Stimulated activated effector memory CD8-positive, alpha-beta T cell treated with anti-CD3 and anti-CD28 coated beads, Interleukin-12 subunit alpha, Interleukin-12 subunit beta, amount 100 ng/mL, for 72 hours (primary cell): Measurements from ENCODE around the gene NECAB3.

Source experiments
- ATAC-seq: fragments of 150-1000 bp; cut with Tn5 transposase; 2 replicates; pipeline ENCODE4 v1.10.0; 2021
- DNase-seq, 2 donors: peaks; one replicate each; pipeline ENCODE4 v3.0.0; 2021 to 2022; ENCODE audit warnings: low spot score in 2 of 2
- H3K27ac Mint-ChIP-seq: one replicate; pipeline ENCODE4 v1.8.0; 2022; ENCODE audit warnings: mild to moderate bottlenecking, mixed read lengths
- H3K36me3 Mint-ChIP-seq: one replicate; pipeline ENCODE4 v1.8.0; 2022; ENCODE audit warnings: mild to moderate bottlenecking, mixed read lengths
- H3K4me1 Mint-ChIP-seq: one replicate; pipeline ENCODE4 v1.8.0; 2022; ENCODE audit warnings: mixed read lengths
- H3K4me3 Mint-ChIP-seq: one replicate; pipeline ENCODE4 v1.8.0; 2022; ENCODE audit warnings: mild to moderate bottlenecking, mixed read lengths
- H3K9me3 Mint-ChIP-seq: one replicate; pipeline ENCODE4 v1.8.0; 2022; ENCODE audit warnings: mixed read lengths

Gene NECAB3

DNA sequence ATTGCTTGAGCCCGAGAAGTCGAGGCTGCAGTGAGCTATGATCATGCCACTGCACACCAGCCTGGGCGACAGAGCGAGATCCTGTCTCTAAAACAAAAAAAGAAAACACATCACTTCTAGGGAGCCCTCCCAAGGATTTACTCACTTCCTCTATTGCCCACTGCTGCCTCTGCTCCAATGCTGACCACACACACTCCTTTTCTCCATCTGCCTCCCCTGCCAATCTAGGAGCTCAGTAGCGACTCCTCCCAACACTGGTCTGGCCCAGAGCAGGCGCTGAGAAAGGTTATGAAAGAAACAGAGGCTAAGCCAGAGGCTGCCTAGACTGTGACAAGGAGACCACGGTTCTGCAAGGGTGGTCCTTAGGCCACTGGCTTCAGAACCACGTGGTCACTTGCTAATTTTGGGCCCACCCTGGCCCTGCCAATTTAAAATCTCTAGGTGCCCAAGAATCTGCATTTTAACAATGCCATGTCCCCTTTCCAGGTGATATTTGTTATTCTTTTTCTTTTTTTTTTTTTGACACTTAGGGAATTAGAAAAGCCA lies 13.2 kb upstream of the NECAB3 start:
- Mint-ChIP-seq H3K27ac (peak overlapping the region; percentile 59), H3K36me3 (peaks cover 40% of the 10 kb centered on the region), H3K9me3 (no peaks in the 10 kb centered on the region), H3K4me1 (peaks cover 54% of the 10 kb centered on the region), H3K4me3 (peak overlapping the region; percentile 84)
- DNase-seq (no peak), ATAC-seq (no peak)

DNA sequence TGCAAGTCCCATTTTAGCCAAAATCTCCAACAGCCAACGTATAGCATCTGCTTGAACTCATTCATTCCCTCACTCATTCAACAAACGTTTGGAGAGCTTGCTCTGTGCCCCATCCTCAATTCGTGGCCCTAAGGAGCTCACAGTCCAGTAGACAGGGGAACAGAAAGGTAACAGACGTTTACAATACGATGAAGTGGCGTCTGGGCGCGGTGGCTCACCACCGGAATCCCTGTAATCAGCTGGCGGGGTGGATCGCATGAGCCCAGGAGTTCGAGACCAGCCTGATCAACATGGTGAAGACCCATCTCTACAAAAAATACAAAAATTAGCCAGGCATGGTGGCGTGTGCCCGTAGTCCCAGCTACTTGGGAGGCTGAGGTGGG lies 12.7 kb upstream of the NECAB3 start:
- peaks cover 59% of the 10 kb centered on the region for H3K4me1 Mint-ChIP-seq
- no peak for ATAC-seq
- no peak for DNase-seq
- peaks cover 43% of the 10 kb centered on the region for H3K36me3 Mint-ChIP-seq
- H3K4me3 Mint-ChIP-seq = peak overlapping the region; percentile 84
- H3K27ac Mint-ChIP-seq = peak overlapping the region; percentile 59
- H3K9me3 Mint-ChIP-seq = no peaks in the 10 kb centered on the region

DNA sequence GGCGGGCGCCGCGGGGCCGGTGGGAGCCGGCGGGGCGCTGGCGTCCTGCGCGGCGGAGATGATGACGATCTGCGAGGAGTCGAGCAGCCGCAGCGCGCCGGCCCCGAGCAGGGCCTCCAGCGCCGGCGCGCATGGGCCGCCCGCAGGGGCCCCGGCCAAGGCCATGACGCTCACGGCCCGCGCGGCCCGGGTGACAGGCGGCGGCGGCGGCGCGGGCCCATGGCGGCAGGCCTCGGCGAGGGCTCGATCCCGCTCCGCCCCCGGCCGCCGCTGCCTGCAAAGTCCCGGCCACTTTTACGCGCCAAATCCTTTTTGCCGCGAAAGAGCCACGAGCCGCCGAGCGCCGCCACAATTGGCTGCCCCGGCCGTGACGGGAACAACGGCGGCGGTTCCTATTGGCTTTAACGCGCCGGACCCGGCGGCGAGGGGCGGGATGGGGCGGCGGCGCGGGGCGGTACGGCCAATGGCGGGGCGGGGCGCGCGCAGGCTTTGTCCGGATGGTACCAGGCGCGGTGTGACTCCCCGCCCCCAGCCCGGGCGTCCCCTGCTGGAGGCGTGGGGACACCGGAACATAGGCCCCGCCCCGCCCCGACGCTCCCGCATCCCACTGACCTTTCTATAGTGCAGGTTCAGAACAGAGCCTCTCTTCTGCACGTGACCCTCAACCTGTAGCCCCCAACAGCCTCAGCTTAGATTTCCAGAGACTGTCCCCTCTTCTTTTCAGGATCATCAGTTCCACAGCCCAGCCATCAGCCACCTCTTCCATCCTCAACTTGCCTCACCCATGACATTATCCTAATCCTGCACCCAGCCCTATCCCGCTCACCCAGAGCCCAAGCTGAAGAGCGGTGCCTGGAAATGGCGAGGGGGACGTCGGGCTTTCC lies 12.1 kb upstream of the NECAB3 start, which contains the start of gene E2F1:
TSS of gene E2F1 (minus strand) at position 286 of the 884 bp plus-strand sequence. CDS start at position 165, 121 bp downstream.
- ATAC-seq (peak; percentile 92), DNase-seq (peak; percentile 95 to 96)
- no peaks in the 10 kb centered on the region for H3K9me3 Mint-ChIP-seq
- peak within 1 kb of the TSS; percentile 84 for H3K4me3 Mint-ChIP-seq
- peak within 1 kb of the TSS; percentile 89 for H3K27ac Mint-ChIP-seq
- peaks cover 43% of the 10 kb centered on the region for H3K36me3 Mint-ChIP-seq
- H3K4me1 Mint-ChIP-seq = peaks cover 65% of the 10 kb centered on the region

DNA sequence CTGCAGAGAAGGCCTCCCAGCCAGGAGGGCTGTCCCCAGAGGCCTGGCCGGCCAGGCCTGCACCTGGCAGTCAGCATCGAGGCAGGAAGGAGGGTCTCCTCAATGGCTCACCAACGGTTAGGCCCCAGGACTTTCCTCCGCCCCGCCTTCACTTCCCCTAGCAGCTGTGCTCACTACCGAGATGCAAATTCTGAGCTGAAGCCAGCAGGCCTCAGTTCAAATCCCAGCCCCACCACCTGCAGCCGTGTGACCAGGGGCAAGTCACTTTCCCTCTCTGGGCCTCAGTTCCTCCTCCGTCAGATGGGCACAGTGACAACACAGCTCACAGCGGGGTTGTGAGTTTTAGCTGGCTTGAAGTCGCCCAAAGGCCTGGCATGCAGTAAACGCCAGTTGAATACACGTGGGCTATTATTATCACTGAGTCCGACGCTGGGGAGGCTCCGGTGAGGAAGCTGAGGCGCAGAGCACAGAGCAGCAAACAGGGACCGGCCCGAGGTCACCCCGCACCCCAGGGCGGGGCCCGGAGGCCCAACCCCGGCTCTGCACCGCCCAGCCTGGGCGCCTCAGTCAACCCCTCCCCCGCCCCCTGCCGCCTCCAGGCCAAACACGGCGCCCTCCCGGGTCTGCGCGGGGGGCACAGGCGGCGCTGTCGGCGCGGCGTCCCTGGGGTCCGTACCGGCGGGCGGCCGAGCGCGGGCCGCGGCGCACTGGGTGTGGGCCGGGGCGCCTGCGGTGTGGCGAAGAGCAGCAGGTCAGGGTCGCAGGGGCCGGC lies 11.3 kb upstream of the NECAB3 start:
- ATAC-seq (peak; percentile 65), DNase-seq (peak in 1 of 2 donors; percentile 77)
- H3K4me3 Mint-ChIP-seq = peak overlapping the region; percentile 84
- peak overlapping the region; percentile 89 for H3K27ac Mint-ChIP-seq
- peaks cover 74% of the 10 kb centered on the region for H3K4me1 Mint-ChIP-seq
- peaks cover 48% of the 10 kb centered on the region for H3K36me3 Mint-ChIP-seq
- H3K9me3 Mint-ChIP-seq = no peaks in the 10 kb centered on the region

DNA sequence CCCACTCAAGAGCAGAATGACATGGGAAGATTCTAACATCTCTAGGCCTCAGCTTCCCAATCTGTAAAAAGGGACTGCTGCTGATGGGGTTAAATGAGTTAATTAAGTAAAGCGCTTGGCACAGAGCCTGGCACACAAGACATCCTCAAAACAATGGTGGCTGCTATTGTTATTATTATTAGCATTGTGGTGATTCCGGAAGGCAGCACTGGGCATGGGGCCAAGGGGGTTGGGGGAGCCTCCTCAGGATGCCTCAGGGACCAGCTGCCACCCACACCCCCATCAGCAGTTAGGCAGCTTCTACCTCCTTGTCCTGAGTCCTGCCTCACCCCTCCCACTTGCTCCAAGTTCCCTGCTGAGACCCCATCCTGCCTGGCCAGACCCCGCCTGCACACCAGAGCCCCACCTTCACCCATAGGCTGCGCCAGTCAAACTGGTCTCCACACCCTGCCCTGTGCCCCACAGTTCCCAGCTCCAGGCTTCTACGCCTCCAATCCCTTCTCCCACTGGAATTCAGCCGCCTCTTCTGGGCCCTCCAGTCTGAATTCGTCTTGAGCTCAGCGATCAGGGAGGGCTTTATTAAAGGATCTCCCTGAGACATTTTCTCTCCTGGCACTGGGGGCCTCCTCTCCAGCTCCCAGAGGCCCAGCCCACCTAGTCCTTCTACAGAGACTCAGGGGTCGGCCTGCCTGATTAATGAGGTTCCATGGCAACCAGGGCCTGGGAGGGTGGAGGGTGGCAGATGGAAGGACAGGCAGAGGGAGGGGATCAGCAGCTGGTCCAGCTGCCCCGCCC lies 10.5 kb upstream of the NECAB3 start:
- Mint-ChIP-seq H3K9me3 (no peaks in the 10 kb centered on the region), H3K4me3 (peak overlapping the region; percentile 84), H3K4me1 (peaks cover 76% of the 10 kb centered on the region), H3K36me3 (peaks cover 56% of the 10 kb centered on the region), H3K27ac (peak overlapping the region; percentile 89)
- peak in 1 of 2 donors; percentile 50 for DNase-seq
- ATAC-seq = no peak

DNA sequence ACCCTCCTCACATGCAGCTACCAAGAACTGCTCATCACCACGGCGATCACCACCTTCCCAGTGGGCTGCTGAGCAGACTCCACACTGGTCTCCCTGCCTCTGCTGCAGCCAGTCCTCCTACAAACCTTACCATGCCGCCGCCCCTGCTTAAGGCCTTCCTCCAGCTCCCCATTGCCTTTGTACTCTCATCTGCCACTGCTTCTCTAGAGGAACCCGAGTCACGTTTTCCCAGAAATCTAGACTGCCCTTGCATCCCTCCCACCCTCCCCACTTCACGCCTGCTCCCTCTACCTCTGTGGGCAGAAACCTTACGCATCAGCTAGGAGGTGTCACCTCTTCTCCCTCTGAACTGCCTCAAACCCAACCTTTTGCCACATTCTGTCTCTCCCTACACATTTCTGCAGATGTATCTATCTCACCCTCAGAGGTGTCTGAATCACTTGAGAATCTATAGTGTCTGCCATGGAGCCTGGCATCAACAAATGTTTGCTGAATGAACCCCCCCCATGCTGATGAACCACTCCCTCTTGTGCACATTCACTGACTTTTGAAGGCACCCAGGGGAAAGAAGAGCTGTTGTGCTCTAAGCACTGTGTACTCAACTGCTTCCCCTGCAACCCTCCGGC lies 7.6 kb upstream of the NECAB3 start:
- DNase-seq (no peak), ATAC-seq (peak; percentile 31)
- Mint-ChIP-seq H3K27ac (peak overlapping the region; percentile 68), H3K36me3 (peaks cover 81% of the 10 kb centered on the region), H3K9me3 (no peaks in the 10 kb centered on the region), H3K4me3 (peak overlapping the region; percentile 43), H3K4me1 (peaks cover 61% of the 10 kb centered on the region)

DNA sequence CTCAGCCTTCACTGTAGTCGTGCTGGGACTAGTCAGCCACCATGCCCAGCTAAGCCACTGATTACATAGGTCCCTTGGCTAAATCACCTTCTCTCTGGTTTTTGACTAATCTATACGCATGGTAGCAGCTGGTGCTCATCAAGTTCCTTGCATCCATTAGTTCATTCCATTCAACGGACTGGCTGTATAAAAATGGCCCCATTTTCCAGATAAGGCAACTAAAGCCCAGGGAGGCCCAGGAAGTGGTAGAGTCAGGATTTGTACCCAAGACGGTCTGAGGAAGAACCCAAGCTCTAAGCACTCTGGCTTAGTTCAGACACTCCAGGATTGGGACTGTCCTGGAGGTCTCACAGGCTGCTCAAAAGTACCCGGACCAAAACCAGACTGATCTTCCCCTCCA lies 7.1 kb upstream of the NECAB3 start:
- Mint-ChIP-seq H3K9me3 (no peaks in the 10 kb centered on the region), H3K27ac (peak overlapping the region; percentile 68), H3K4me3 (peak overlapping the region; percentile 43), H3K36me3 (peaks cover 83% of the 10 kb centered on the region), H3K4me1 (peaks cover 55% of the 10 kb centered on the region)
- DNase-seq (no peak), ATAC-seq (no peak)

DNA sequence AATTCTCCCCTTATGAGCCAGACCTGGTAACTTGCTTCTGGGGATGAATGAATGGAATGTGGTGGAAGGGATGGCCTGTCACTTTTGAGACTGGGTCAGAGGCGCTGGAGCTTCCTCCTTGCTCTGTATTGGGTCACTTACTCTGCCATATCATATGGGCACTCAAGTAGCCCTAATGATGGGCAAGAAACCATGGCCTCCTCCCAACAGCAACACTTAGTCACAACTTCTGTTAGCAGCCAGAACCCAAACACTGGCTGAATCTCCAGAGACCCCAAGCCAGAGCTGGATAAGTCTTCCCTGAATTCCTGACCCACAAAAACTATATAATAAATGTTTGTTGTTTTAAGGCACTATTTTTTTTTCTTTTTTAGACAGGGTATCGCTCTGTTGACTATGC lies 6.5 kb upstream of the NECAB3 start:
- ATAC-seq (no peak), DNase-seq (no peak)
- peak overlapping the region; percentile 15 for H3K4me3 Mint-ChIP-seq
- H3K4me1 Mint-ChIP-seq = peaks cover 60% of the 10 kb centered on the region
- peak overlapping the region; percentile 68 for H3K27ac Mint-ChIP-seq
- no peaks in the 10 kb centered on the region for H3K9me3 Mint-ChIP-seq
- H3K36me3 Mint-ChIP-seq = peaks cover 88% of the 10 kb centered on the region

DNA sequence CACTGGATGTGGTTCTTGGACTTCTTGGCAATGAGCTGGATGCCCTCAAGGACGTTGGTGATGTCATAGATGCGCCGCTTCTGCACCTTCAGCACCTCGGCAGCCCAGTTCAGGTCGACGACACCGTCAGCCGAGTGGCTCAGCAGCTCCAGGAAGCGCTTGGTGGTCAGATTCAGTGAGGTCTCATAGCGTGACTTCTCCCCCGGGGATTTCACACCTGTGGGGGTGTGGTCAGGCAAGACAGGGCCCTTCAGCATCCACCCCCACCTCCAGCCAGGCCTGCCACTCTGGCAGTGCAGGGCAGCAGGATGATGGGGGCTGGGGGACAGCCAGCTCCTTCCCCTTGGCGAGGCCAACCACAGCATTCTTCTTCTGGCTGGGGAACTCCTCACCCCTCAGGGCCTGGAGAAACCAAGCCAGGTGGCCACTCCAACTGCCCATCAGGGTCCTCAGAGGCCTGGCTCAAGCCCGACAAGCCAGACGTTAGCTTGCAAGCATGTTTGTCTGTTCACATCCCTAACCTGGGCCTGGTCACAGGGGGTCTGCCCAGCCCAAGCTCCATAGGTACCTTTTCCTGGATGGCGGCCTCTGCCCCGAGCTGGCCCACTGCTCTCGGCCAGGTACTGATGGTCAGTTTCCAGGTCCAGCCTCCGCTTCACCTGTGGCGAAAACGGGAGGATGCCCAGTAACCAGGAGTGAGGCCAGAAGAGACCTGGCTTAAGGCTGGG lies 5.7 kb upstream of the NECAB3 start:
- peak overlapping the region; percentile 15 for H3K4me3 Mint-ChIP-seq
- peaks cover 59% of the 10 kb centered on the region for H3K4me1 Mint-ChIP-seq
- no peaks in the 10 kb centered on the region for H3K9me3 Mint-ChIP-seq
- peaks cover 85% of the 10 kb centered on the region for H3K36me3 Mint-ChIP-seq
- DNase-seq = peak in 1 of 2 donors; percentile 77
- peak; percentile 78 for ATAC-seq
- peak overlapping the region; percentile 68 for H3K27ac Mint-ChIP-seq

DNA sequence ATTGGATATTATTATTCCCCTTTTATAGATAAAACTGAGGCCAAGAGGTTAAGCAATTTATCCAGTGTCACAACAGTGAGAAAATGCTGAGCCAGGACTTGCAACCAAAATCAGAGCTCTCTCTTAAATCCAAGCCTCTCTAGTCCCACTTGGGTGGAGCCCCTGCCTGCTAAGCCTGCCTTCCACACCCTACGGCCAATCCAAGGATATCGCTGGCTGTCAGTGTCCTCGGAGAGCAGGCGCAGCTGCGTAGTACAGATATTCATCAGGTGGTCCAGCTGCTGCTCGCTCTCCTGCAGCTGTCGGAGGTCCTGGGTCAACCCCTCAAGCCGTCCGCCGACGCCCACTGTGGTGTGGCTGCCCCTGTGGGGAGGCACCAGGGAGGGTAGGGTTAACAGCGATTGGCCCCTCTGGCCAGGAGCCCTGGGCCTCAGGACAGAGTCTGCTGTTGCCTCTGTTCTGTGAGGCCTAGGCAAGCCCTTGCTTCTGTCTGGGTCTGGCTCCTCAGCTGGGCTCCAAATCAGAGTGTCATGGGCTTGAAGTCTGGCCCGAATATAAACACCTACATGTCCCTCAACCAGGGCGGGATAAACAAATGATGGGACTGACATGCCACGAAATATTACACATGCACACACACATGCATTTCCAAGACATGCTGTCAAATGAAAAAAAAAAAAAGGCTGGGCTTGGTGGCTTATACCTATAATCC lies 3.9 kb upstream of the NECAB3 start:
- H3K4me3 Mint-ChIP-seq = no peak overlapping the region
- no peak for ATAC-seq
- H3K9me3 Mint-ChIP-seq = no peaks in the 10 kb centered on the region
- peak overlapping the region; percentile 83 for H3K27ac Mint-ChIP-seq
- no peak for DNase-seq
- peaks cover 73% of the 10 kb centered on the region for H3K36me3 Mint-ChIP-seq
- peaks cover 68% of the 10 kb centered on the region for H3K4me1 Mint-ChIP-seq

DNA sequence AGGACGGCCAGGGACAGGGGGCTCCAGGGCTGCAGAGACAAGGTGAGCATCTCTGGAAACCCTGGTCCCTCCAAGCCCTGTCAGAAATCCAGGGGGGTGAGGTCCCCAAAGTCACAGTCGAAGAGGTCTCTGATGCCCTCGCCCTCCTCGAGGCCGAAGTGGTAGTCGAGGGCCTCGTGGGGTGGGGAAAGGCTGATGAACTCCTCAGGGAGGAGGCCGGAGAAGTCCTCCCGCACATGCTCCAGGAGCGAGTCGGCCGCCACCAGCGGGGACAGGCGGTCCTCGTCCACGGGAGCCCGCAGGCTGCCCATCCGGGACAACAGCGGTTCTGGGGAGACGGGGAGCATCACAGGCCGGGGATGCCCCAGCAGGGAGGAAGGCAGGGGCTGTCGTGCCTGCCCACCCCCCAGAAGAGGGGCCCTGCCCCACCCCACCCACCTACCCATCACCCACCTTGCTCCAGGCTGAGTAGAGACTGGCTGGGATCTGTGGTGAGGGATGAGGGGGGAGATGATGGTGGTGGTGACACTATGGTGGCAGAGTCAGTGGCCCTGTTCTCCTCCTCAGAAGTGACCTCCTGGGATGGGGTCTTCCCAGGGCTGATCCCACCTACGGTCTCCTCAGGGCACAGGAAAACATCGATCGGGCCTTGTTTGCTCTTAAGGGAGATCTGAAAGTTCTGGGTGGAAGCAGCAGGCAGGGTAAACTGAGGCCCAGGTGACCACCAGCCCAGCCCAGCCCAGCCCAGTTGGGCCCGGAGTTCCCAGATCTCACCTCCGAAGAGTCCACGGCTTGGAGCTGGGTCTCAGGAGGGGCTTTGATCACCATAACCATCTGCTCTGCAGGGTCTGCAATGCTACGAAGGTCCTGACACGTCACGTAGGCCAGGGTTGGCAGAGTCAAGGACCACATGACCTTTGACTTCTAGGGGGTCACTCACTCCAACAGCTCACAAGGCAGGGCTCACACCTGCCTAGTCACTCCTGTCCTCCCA lies 2.7 kb upstream of the NECAB3 start:
- no peak overlapping the region for H3K4me3 Mint-ChIP-seq
- no peaks in the 10 kb centered on the region for H3K9me3 Mint-ChIP-seq
- ATAC-seq (no peak), DNase-seq (no peak)
- H3K4me1 Mint-ChIP-seq = peaks cover 67% of the 10 kb centered on the region
- H3K36me3 Mint-ChIP-seq = peaks cover 62% of the 10 kb centered on the region
- H3K27ac Mint-ChIP-seq = no peak overlapping the region

DNA sequence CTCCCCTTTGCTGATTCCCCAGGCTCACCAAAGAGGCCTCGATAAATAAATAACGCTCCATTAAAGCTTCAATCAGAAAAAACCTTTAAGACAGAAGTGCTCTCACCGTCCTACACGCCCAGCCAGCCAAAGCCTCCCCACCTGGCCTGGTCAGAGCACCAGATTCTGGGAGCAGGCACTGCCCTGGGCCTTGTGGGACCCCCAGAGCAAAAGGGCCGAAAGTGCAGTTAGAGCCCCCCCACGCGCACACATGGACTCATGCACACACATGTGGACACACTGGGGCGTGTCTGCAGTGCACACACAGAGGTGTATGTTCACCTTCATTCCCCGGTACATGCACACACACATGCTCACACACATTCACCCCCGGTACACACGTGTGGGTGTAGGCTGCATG lies 1.9 kb upstream of the NECAB3 start:
- Mint-ChIP-seq H3K4me1 (peaks cover 59% of the 10 kb centered on the region), H3K4me3 (no peak overlapping the region), H3K27ac (no peak overlapping the region), H3K9me3 (no peaks in the 10 kb centered on the region), H3K36me3 (peaks cover 66% of the 10 kb centered on the region)
- ATAC-seq = no peak
- DNase-seq = no peak
